Hepatocyte (in vitro differentiated cells): Measurements from ENCODE around the gene ANKMY2.

ENCODE experiments used
- EZH2 ChIP-seq: fragments of 200-600 bp; sonication (generic); IDR thresholded peaks from 2 replicates; pipeline ENCODE4 v1.6.1; 2016; ENCODE audit warnings: antibody characterized with exemption, mild to moderate bottlenecking, borderline replicate concordance
- TF ChIP-seq, protein P1 (sequence below): fragments of 200-600 bp; sonication (generic); IDR thresholded peaks from 2 replicates; pipeline ENCODE4 v1.5.1; 2016; ENCODE audit warnings: antibody characterized with exemption, mild to moderate bottlenecking; ENCODE audit not compliant: poor library complexity

DNA sequence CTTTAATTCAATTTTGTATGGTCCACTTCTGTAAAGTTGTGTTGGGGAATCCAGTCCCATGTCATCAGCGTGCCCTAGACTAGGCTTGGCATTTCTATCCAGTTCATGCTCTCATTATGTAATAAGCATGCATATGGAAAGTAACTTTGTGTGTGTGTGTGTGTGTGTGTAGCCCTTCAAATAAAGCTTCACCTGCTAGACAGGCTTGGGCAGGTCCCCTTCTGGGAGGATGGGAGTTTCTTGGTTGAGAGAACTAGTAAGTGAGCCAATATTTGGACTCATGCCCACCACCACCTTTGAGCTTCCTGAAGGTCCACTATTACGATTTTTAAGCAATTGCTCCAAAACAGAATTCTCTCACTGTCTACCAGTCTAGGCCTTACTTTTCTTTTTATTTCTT is 7.3 kb upstream of the ANKMY2 start:
- TF ChIP-seq, protein P1, sequence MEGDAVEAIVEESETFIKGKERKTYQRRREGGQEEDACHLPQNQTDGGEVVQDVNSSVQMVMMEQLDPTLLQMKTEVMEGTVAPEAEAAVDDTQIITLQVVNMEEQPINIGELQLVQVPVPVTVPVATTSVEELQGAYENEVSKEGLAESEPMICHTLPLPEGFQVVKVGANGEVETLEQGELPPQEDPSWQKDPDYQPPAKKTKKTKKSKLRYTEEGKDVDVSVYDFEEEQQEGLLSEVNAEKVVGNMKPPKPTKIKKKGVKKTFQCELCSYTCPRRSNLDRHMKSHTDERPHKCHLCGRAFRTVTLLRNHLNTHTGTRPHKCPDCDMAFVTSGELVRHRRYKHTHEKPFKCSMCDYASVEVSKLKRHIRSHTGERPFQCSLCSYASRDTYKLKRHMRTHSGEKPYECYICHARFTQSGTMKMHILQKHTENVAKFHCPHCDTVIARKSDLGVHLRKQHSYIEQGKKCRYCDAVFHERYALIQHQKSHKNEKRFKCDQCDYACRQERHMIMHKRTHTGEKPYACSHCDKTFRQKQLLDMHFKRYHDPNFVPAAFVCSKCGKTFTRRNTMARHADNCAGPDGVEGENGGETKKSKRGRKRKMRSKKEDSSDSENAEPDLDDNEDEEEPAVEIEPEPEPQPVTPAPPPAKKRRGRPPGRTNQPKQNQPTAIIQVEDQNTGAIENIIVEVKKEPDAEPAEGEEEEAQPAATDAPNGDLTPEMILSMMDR: no peak
- no peak for TF ChIP-seq EZH2
